OCI-LY3 (cell line): Measurements from ENCODE around the gene CD101.

Experiments used
- CTCF ChIP-seq: fragments of 200-600, 300-600 bp; sonication (generic); IDR thresholded peaks from 2 replicates; pipeline ENCODE4 v1.5.1; 2014; ENCODE audit warnings: antibody characterized with exemption, low read length, low read depth
- EZH2phosphoT487 ChIP-seq: fragments of 200-600 bp; shearing (Covaris generic); IDR thresholded peaks from 2 replicates; pipeline ENCODE4 v1.6.1; 2018; ENCODE audit warnings: antibody characterized with exemption, mixed run types, low read depth

DNA sequence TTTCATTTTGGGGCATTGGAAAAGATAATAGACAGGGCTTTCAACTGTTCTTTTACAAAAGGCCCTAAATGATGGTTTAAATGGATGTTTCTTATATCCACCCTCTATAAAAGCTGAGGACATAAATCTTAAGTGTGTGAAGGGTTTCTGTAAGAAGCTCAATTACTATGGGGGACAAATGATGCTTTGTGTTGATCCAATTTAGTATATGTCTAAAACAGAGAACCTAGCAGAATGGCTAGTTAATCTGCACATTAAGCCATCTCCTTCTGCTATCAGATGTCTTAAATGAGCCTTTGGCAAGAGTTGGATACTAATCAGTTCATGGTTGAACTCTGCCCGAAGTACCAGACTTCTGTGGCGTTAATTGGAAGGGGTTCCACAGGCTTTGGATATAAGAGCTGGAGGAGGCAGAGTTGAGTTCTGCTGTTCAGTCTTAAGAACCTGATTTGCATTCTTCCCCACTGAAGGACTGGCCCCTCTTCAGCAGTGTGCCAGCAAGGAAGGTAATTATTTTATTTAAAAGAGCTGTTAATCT, 48.8 kb upstream of the CD101 start:
- TF ChIP-seq CTCF (no peak), EZH2phosphoT487 (no peak)
